ENCODE results near the gene F2. TPM values are rescaled to one million over a fixed set of nuclear protein-coding genes. Genes with fewer than 3 reads are reported as not detected.

Gene F2
- total RNA-seq, 1 experiment from 2014 or later = not detected

- Histone ChIP-seq H3K27me3 (ENCODE audit: low read length) (no peaks in the 10 kb centered on the region), H3F3A (ENCODE audit: low read length, unreplicated experiment) (no peaks in the 10 kb centered on the region), H3K9ac (ENCODE audit: low read length) (no peak overlapping the region), H3K4me1 (ENCODE audit: insufficient read depth, low read length) (no peaks in the 10 kb centered on the region), H3K79me2 (ENCODE audit: low read length) (no peaks in the 10 kb centered on the region), H3K27ac (ENCODE audit: low read length) (no peak overlapping the region), H3K9me3 (ENCODE audit: low read length) (no peaks in the 10 kb centered on the region), H3K4me3 (ENCODE audit: low read length) (no peak overlapping the region), H2AFZ (ENCODE audit: low read length) (no peak overlapping the region), H3K9me2 (replicated peaks; ENCODE audit: low read length) (no peaks in the 10 kb centered on the region), H3K4me2 (ENCODE audit: low read length) (no peak overlapping the region), H4K20me1 (ENCODE audit: low read length) (no peaks in the 10 kb centered on the region), H3K36me3 (ENCODE audit: low read depth, low read length) (peaks cover 70% of the 10 kb centered on the region)
- TF ChIP-seq EZH2 (IDR thresholded peaks at IDR 0.05; ENCODE audit: low read length, unreplicated experiment) (no peak), EZH2phosphoT487 (IDR thresholded peaks at IDR 0.05; ENCODE audit: borderline replicate concordance, low read length) (no peak), CTCF (conservative IDR thresholded peaks at IDR 0.05; ENCODE audit: low read depth, low read length) (no peak)
- ChIA-PET CTCF (no interaction called here), POLR2A (ENCODE audit: unreplicated experiment) (no interaction called here)
- BruUV-seq (replicated peaks) = no TSS peak
- DNase-seq (no peak), ATAC-seq (no peak)
- intact Hi-C loops (cut with micrococcal nuclease) = no loop called here
Observed at GRCh38 chr11:46760429-46761128, 41.6 kb downstream of the F2 start.

DNA sequence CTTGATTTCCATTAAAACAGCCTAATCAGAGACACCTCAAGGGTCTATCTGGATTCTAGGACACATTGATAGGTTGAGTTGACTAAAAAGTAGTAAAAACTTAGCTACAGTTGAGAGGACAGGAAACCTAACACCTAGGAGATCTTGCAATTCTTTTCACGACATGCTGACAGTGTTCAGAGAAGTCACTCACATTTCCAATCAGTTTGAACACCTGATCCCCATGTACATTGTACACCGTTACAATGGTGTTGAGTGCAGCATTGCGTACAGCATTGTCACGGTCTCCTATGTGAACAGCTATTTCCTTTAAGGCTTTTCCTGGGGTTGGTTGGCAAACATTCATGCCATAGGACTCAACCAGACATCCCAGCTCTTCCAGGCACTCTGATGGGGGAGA, 42.8 kb downstream of the F2 start:
- DNase-seq (no peak), ATAC-seq (no peak)
- Histone ChIP-seq H4K20me1 (ENCODE audit: low read length) (no peaks in the 10 kb centered on the region), H3K36me3 (ENCODE audit: low read depth, low read length) (peaks cover 69% of the 10 kb centered on the region), H2AFZ (ENCODE audit: low read length) (no peak overlapping the region), H3K9ac (ENCODE audit: low read length) (no peak overlapping the region), H3K27me3 (ENCODE audit: low read length) (no peaks in the 10 kb centered on the region), H3K4me1 (ENCODE audit: insufficient read depth, low read length) (no peaks in the 10 kb centered on the region), H3K4me3 (ENCODE audit: low read length) (no peak overlapping the region), H3K27ac (ENCODE audit: low read length) (no peak overlapping the region), H3K79me2 (ENCODE audit: low read length) (no peaks in the 10 kb centered on the region), H3K9me3 (ENCODE audit: low read length) (no peaks in the 10 kb centered on the region), H3K9me2 (replicated peaks; ENCODE audit: low read length) (no peaks in the 10 kb centered on the region), H3K4me2 (ENCODE audit: low read length) (no peak overlapping the region), H3F3A (ENCODE audit: low read length, unreplicated experiment) (no peaks in the 10 kb centered on the region)
- intact Hi-C loops (cut with micrococcal nuclease) = no loop called here
- BruUV-seq (replicated peaks) = no TSS peak
- POLR2A ChIA-PET (ENCODE audit: unreplicated experiment) = no interaction called here
- CTCF ChIA-PET = no interaction called here
- no peak for TF ChIP-seq EZH2phosphoT487 (IDR thresholded peaks at IDR 0.05; ENCODE audit: borderline replicate concordance, low read length)

DNA sequence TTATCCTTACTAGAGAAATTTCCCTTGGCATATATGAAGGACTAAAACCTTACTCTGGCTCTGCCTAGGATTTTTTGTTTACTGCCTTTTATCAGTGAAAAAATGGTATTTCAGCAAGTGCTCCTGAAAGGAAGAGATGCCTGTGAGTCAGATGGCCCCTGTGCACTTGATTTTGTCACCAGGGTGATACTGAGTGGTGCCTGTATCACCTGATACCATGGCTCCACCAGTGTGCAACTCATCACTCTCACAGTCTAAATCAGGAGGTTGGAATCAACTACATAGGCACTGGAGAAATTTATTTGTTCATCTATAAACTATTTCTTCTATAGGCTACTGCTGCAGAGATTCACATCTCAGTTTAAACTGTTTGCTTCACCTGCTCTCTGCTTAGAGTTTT, 43.2 kb downstream of the F2 start:
- Histone ChIP-seq H3K27ac (ENCODE audit: low read length) (no peak overlapping the region), H3K9me2 (replicated peaks; ENCODE audit: low read length) (no peaks in the 10 kb centered on the region), H4K20me1 (ENCODE audit: low read length) (no peaks in the 10 kb centered on the region), H3K9ac (ENCODE audit: low read length) (no peak overlapping the region), H3K4me2 (ENCODE audit: low read length) (no peak overlapping the region), H3K36me3 (ENCODE audit: low read depth, low read length) (peaks cover 70% of the 10 kb centered on the region), H3K4me3 (ENCODE audit: low read length) (no peak overlapping the region), H3K79me2 (ENCODE audit: low read length) (no peaks in the 10 kb centered on the region), H3K9me3 (ENCODE audit: low read length) (no peaks in the 10 kb centered on the region), H3K4me1 (ENCODE audit: insufficient read depth, low read length) (no peaks in the 10 kb centered on the region), H3F3A (ENCODE audit: low read length, unreplicated experiment) (no peaks in the 10 kb centered on the region), H3K27me3 (ENCODE audit: low read length) (no peaks in the 10 kb centered on the region), H2AFZ (ENCODE audit: low read length) (no peak overlapping the region)
- POLR2A ChIA-PET (ENCODE audit: unreplicated experiment) = no interaction called here
- no peak for TF ChIP-seq CTCF (conservative IDR thresholded peaks at IDR 0.05; ENCODE audit: low read depth, low read length)
- no peak for TF ChIP-seq EZH2phosphoT487 (IDR thresholded peaks at IDR 0.05; ENCODE audit: borderline replicate concordance, low read length)
- no peak for TF ChIP-seq EZH2 (IDR thresholded peaks at IDR 0.05; ENCODE audit: low read length, unreplicated experiment)
- ATAC-seq (no peak), DNase-seq (no peak)
- BruUV-seq (replicated peaks) = no TSS peak
- intact Hi-C loops (cut with micrococcal nuclease) = no loop called here
- CTCF ChIA-PET = no interaction called here

All from PC-3 (cell line).